HCT116 (cell line): ENCODE measurements around the gene LIMS2. TPM values are rescaled to one million over a fixed set of nuclear protein-coding genes. Genes with fewer than 3 reads are reported as not detected.

ENCODE experiments used
- ATAC-seq: fragments of 200-7000 bp; cut with Tn5 transposase; 2 replicates; pipeline ENCODE4 v1.9.1; 2020; ENCODE audit warnings: mild to moderate bottlenecking, moderate library complexity
- BruUV-seq: library from RNA; stranded (reverse); fragments of 400-500 nt; replicated peaks from 2 replicates; lab custom pipeline; 2021; lab: Mats Ljungman, UMichigan
- CTCF ChIA-PET: fragments of 300-600 bp; sonication (Branson Sonifier 250); formaldehyde crosslinking; loops from one replicate; lab custom pipeline; 2021; ENCODE audit warnings: antibody characterized with exemption; lab: Charles Lee
- POLR2A ChIA-PET: fragments of 300-600, 350-600 bp; sonication (Branson Sonifier 250); formaldehyde crosslinking; loops from one replicate; lab custom pipeline; 2021; ENCODE audit warnings: antibody characterized with exemption; lab: Charles Lee
- RAD21 ChIA-PET, 2 experiments: fragments of 300-600 bp; sonication (Branson Sonifier 250); formaldehyde crosslinking; loops; one replicate each; lab custom pipeline; 2023; ENCODE audit warnings: low total read pairs in 2 of 2; ENCODE audit not compliant: uncharacterized antibody in 2 of 2, unreplicated experiment in 2 of 2, low non-redundant PET in 1 of 2; lab: Charles Lee
- DNase-seq: peaks from one replicate; pipeline ENCODE4 v3.0.0-alpha.2; 2010; ENCODE audit warnings: low read depth, low spot score
- H2AFZ ChIP-seq: fragments of 200-600 bp; shearing (Covaris generic), sonication (generic); 2 replicates; pipeline ENCODE4 v1.6.1; 2017; ENCODE audit warnings: low read depth, mixed run types, mixed read lengths, antibody characterized with exemption, low read length; ENCODE audit not compliant: poor library complexity, severe bottlenecking
- H3K27ac ChIP-seq: 2 replicates; pipeline ENCODE4 v1.5.1; 2012; ENCODE audit warnings: low read depth, low read length
- H3K27me3 ChIP-seq: fragments of 200-600 bp; sonication (generic); 2 replicates; pipeline ENCODE4 v1.6.1; 2016; ENCODE audit warnings: mixed run types, low read length, mixed read lengths; ENCODE audit not compliant: insufficient read depth
- H3K36me3 ChIP-seq, 2 experiments: fragments of 200-500 bp in 1 of 2; fragments of 200-600 bp in 1 of 2; sonication (Bioruptor generic) in 1 of 2; sonication (generic) in 1 of 2; 2 replicates each; pipeline versions ENCODE4 v1.5.1 to v1.6.1; 2014 to 2016; ENCODE audit warnings: low read length in 2 of 2, inconsistent platforms in 1 of 2, mixed read lengths in 1 of 2, mixed run types in 1 of 2; ENCODE audit not compliant: insufficient read depth in 2 of 2, control insufficient read depth in 1 of 2
- H3K4me1 ChIP-seq, 2 experiments: fragments of 200-600 bp in 1 of 2; sonication (generic) in 1 of 2; 2 replicates each; pipeline versions ENCODE4 v1.5.1 to v1.6.1; 2012 to 2017; ENCODE audit warnings: low read length in 2 of 2, inconsistent platforms in 1 of 2, mild to moderate bottlenecking in 1 of 2, mixed read lengths in 1 of 2, mixed run types in 1 of 2, moderate library complexity in 1 of 2; ENCODE audit not compliant: insufficient read depth in 2 of 2, control insufficient read depth in 1 of 2
- H3K4me2 ChIP-seq: fragments of 200-600 bp; sonication (generic); 2 replicates; pipeline ENCODE4 v1.6.1; 2017; ENCODE audit warnings: mixed run types, low read length, mixed read lengths
- H3K4me3 ChIP-seq, 2 experiments: fragments of 200-600 bp in 1 of 2; sonication (generic) in 1 of 2; replicated peaks in 1 of 2; 2 replicates each; pipeline ENCODE4 v1.5.1; 2011 to 2016; ENCODE audit warnings: low read length in 2 of 2, control low read depth in 1 of 2, low read depth in 1 of 2, mild to moderate bottlenecking in 1 of 2, mixed read lengths in 1 of 2, mixed run types in 1 of 2
- H3K79me2 ChIP-seq: fragments of 200-600 bp; sonication (generic); 2 replicates; pipeline ENCODE4 v1.6.1; 2017; ENCODE audit warnings: mild to moderate bottlenecking, mixed run types, low read length, moderate library complexity, mixed read lengths; ENCODE audit not compliant: insufficient read depth
- H3K9ac ChIP-seq: fragments of 200-600 bp; sonication (generic); 2 replicates; pipeline ENCODE4 v1.6.1; 2016; ENCODE audit warnings: low read length, mixed read lengths
- H3K9me2 ChIP-seq: fragments of 200-600 bp; sonication (generic), shearing (Covaris generic); 2 replicates; pipeline ENCODE4 v1.6.1; 2017; ENCODE audit warnings: mixed run types, mild to moderate bottlenecking, moderate library complexity; ENCODE audit not compliant: insufficient read depth
- H3K9me3 ChIP-seq, 2 experiments: fragments of 200-500 bp in 1 of 2; fragments of 200-600 bp in 1 of 2; sonication (Bioruptor generic) in 1 of 2; sonication (generic) in 1 of 2; 2 replicates each; pipeline ENCODE4 v1.6.1; 2014 to 2017; ENCODE audit warnings: low read length in 2 of 2, mixed read lengths in 2 of 2, inconsistent platforms in 1 of 2, low read depth in 1 of 2, mild to moderate bottlenecking in 1 of 2, mixed run types in 1 of 2, moderate library complexity in 1 of 2; ENCODE audit not compliant: control insufficient read depth in 1 of 2, insufficient read depth in 1 of 2
- H4K20me1 ChIP-seq: fragments of 200-600 bp; sonication (generic), shearing (Covaris generic); 2 replicates; pipeline ENCODE4 v1.6.1; 2017; ENCODE audit warnings: mixed run types, mild to moderate bottlenecking, moderate library complexity; ENCODE audit not compliant: insufficient read depth
- CBX3 ChIP-seq: IDR thresholded peaks from 2 replicates; pipeline ENCODE4 v1.6.1; 2012; ENCODE audit warnings: low read depth
- CTCF ChIP-seq, 3 experiments: fragments of 200-600 bp in 1 of 3; sonication (generic) in 1 of 3; IDR thresholded peaks in 2 of 3; conservative IDR thresholded peaks in 1 of 3; 2 replicates each; pipeline ENCODE4 v1.5.1; 2012 to 2017; ENCODE audit warnings: low read depth in 2 of 3, low read length in 2 of 3, antibody characterized with exemption in 1 of 3, borderline replicate concordance in 1 of 3, control low read depth in 1 of 3, mild to moderate bottlenecking in 1 of 3, mixed read lengths in 1 of 3, mixed run types in 1 of 3, moderate library complexity in 1 of 3; ENCODE audit not compliant: insufficient read depth in 1 of 3
- SP1 ChIP-seq: IDR thresholded peaks from 2 replicates; pipeline ENCODE4 v1.6.1; 2012; ENCODE audit warnings: low read depth
- YY1 ChIP-seq: IDR thresholded peaks from 2 replicates; pipeline ENCODE4 v1.6.1; 2011; ENCODE audit warnings: low read length, low read depth, moderate library complexity, mild to moderate bottlenecking; ENCODE audit not compliant: insufficient replicate concordance; ENCODE audit errors: extremely low read depth
- ZNF274 ChIP-seq: fragments of 200-500 bp; sonication (Bioruptor generic); IDR thresholded peaks from 2 replicates; pipeline ENCODE4 v1.6.1; 2014; ENCODE audit warnings: mild to moderate bottlenecking, low read depth, low read length, inconsistent platforms
- intact Hi-C: fragments of 100-400 bp; cut with micrococcal nuclease; formaldehyde crosslinking; loops from 2 replicates; pipeline ENCODE4 v1.10.0; 2022
- total RNA-seq: library from RNA; stranded (reverse); gene quantifications from one replicate; pipeline ENCODE4 v1.2.1, GENCODE V29; 2021; ENCODE audit not compliant: unreplicated experiment

The LIMS2 gene
- total RNA-seq, 1 experiment from 2014 or later: 3.7 TPM

DNA sequence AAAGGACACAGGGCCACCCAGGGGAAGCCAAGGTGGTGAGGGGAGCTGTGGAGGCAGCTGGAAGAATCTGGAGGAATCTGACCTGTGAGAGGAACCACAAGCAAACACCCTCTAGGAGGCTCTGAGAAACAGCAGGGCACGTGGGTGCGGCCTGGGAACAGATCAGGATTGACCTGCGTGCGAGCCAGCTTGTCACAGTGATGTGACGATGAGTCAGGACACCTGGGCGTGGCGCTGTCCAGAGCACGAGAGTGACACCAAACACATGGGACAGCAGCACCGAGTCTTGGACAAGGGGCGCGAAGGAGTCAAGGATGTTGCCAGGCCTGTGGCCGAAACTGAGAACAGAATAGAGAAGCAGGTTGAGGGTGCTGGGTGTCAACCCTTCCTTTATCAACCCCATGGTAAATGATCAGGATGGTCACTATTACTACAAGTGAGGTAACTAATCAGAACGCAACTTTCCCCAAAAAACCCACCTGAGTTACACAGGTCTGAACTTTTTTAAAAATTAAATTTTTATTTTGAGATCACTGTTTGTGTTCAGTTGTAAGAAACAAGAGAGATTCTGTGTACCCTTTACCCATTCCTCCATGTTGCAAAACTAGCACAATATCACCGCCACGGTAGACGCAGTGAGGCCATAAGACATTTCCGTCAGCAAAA, 25.3 kb upstream of the LIMS2 start (continued):
- TF ChIP-seq CTCF (IDR thresholded peaks at IDR 0.05 in 2 of 3, conservative IDR thresholded peaks at IDR 0.05 in 1 of 3; ENCODE audit: borderline replicate concordance in 1 of 3, insufficient read depth in 1 of 3, low read depth in 2 of 3, low read length in 2 of 3) (0 out of 6 replicates have a peak, but pooled peaks of 1 of the 3 experiments have one; percentile 19), SP1 (peak; percentile 82)

GRCh38 chr2:127698553-127699355, 23.4 kb upstream of the LIMS2 start:
- TF ChIP-seq ZNF274 (no peak), CBX3 (no peak), YY1 (no peak), CTCF (IDR thresholded peaks at IDR 0.05 in 2 of 3, conservative IDR thresholded peaks at IDR 0.05 in 1 of 3; ENCODE audit: borderline replicate concordance in 1 of 3, insufficient read depth in 1 of 3, low read depth in 2 of 3, low read length in 2 of 3) (no peak)
- no peak overlapping the region for H3K4me3 ChIP-seq
- ATAC-seq: no peak
- 0 out of 4 replicates have a peak, but pooled peaks cover 0 to 6% of the 10 kb centered on the region in 2 experiments for H3K36me3 ChIP-seq
- RAD21 ChIA-PET: no interaction called here
- no peaks in the 10 kb centered on the region for H3K9me3 ChIP-seq
- no TSS peak for BruUV-seq
- no peak overlapping the region for H3K4me2 ChIP-seq
- no peaks in the 10 kb centered on the region for H4K20me1 ChIP-seq
- no peak overlapping the region for H2AFZ ChIP-seq
- DNase-seq: no peak
- H3K9ac ChIP-seq: no peak overlapping the region
- no peaks in the 10 kb centered on the region for H3K27me3 ChIP-seq
- no peaks in the 10 kb centered on the region for H3K9me2 ChIP-seq
- H3K4me1 ChIP-seq: peaks cover 13 to 59% of the 10 kb centered on the region in 2 experiments
- CTCF ChIA-PET: no interaction called here
- POLR2A ChIA-PET: no interaction called here
- intact Hi-C loops: no loop called here
- H3K79me2 ChIP-seq: peaks cover 13% of the 10 kb centered on the region
- no peak overlapping the region for H3K27ac ChIP-seq
